ENCODE data around the gene NKPD1. TPM values are rescaled to one million over a fixed set of nuclear protein-coding genes. Genes with fewer than 3 reads are reported as not detected.

The NKPD1 gene
- total and polyA plus RNA-seq, 9 of the 15 experiments (the other 6 are each of a cell fraction or from before 2014, with no cell fraction given), result 0.03 to 0.09 (median 0.04) TPM; not detected in 5

DNA sequence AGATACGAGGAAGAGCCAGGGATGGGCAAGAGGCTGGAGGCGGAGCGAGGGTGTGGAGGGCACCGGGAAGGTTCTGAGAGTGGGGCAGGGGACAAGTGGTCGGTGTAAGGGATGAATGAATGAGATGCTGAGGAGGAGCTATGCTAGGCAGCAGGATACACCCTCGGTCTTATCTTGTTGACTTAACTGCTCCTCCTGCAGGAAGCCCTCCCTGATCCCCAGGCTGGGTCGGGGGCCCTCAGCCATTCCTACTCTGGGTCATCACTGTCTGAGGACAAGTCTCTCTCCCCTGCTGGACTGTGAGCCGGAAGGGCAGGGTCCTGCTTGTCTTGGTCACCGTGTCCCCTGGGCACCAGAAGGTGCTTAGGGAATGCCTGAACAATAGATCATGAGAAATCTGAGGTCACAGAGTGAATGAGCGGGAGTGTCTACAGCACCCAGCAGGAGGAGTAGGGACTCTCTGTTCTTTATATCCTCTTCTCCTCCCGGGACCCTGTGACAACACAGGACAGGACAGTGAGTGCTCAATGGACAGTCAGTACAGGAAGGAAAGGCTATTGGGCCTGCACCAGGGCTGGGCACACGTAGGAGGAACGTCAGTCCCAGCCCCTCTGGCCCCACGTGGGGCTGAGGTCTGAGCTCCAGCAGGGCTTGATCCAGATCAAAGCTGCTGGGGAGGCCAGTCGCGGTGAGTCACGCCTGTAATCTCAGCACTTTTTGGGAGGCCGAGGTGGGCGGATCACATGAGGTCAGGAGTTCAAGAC lies 6.5 kb downstream of the NKPD1 start (continued):
- TF ChIP-seq, protein P1, sequence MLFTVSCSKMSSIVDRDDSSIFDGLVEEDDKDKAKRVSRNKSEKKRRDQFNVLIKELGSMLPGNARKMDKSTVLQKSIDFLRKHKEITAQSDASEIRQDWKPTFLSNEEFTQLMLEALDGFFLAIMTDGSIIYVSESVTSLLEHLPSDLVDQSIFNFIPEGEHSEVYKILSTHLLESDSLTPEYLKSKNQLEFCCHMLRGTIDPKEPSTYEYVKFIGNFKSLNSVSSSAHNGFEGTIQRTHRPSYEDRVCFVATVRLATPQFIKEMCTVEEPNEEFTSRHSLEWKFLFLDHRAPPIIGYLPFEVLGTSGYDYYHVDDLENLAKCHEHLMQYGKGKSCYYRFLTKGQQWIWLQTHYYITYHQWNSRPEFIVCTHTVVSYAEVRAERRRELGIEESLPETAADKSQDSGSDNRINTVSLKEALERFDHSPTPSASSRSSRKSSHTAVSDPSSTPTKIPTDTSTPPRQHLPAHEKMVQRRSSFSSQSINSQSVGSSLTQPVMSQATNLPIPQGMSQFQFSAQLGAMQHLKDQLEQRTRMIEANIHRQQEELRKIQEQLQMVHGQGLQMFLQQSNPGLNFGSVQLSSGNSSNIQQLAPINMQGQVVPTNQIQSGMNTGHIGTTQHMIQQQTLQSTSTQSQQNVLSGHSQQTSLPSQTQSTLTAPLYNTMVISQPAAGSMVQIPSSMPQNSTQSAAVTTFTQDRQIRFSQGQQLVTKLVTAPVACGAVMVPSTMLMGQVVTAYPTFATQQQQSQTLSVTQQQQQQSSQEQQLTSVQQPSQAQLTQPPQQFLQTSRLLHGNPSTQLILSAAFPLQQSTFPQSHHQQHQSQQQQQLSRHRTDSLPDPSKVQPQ (CRISPR knock-in tag; IDR thresholded peaks at IDR 0.05; ENCODE audit: borderline replicate concordance), result no peak
- TF ChIP-seq ESRRA (IDR thresholded peaks at IDR 0.05; ENCODE audit: borderline replicate concordance, low read depth) (peak; percentile 37; the same call in 1 of the 2 replicates), ZKSCAN1 (IDR thresholded peaks at IDR 0.05; ENCODE audit: low read depth, low read length) (no peak), ZNF57 (CRISPR knock-in tag; IDR thresholded peaks at IDR 0.05) (no peak), STAT5A (IDR thresholded peaks at IDR 0.05; ENCODE audit: borderline replicate concordance, low read length) (no peak), HLTF (IDR thresholded peaks at IDR 0.05) (no peak), ESRRB (CRISPR knock-in tag; IDR thresholded peaks at IDR 0.05; ENCODE audit: borderline replicate concordance) (no peak), RAD51 (IDR thresholded peaks at IDR 0.05; ENCODE audit: borderline replicate concordance, low read depth) (peak; percentile 76), POLR2H (tag; IDR thresholded peaks at IDR 0.05; ENCODE audit: low read depth) (no peak), ARID1B (IDR thresholded peaks at IDR 0.05) (peak; percentile 77), NFE2L1 (tag; IDR thresholded peaks at IDR 0.05; ENCODE audit: borderline replicate concordance, low read depth) (no peak), BRD4 (IDR thresholded peaks at IDR 0.05) (no peak), DPF2 (IDR thresholded peaks at IDR 0.05) (peak; percentile 90), SUPT5H (IDR thresholded peaks at IDR 0.05) (no peak)
- TF ChIP-seq, protein P2, sequence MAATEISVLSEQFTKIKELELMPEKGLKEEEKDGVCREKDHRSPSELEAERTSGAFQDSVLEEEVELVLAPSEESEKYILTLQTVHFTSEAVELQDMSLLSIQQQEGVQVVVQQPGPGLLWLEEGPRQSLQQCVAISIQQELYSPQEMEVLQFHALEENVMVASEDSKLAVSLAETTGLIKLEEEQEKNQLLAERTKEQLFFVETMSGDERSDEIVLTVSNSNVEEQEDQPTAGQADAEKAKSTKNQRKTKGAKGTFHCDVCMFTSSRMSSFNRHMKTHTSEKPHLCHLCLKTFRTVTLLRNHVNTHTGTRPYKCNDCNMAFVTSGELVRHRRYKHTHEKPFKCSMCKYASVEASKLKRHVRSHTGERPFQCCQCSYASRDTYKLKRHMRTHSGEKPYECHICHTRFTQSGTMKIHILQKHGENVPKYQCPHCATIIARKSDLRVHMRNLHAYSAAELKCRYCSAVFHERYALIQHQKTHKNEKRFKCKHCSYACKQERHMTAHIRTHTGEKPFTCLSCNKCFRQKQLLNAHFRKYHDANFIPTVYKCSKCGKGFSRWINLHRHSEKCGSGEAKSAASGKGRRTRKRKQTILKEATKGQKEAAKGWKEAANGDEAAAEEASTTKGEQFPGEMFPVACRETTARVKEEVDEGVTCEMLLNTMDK (IDR thresholded peaks at IDR 0.05; ENCODE audit: borderline replicate concordance, insufficient read depth, low read depth, low read length, poor library complexity, severe bottlenecking), result no peak
- TF ChIP-seq, protein P3, sequence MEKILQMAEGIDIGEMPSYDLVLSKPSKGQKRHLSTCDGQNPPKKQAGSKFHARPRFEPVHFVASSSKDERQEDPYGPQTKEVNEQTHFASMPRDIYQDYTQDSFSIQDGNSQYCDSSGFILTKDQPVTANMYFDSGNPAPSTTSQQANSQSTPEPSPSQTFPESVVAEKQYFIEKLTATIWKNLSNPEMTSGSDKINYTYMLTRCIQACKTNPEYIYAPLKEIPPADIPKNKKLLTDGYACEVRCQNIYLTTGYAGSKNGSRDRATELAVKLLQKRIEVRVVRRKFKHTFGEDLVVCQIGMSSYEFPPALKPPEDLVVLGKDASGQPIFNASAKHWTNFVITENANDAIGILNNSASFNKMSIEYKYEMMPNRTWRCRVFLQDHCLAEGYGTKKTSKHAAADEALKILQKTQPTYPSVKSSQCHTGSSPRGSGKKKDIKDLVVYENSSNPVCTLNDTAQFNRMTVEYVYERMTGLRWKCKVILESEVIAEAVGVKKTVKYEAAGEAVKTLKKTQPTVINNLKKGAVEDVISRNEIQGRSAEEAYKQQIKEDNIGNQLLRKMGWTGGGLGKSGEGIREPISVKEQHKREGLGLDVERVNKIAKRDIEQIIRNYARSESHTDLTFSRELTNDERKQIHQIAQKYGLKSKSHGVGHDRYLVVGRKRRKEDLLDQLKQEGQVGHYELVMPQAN (IDR thresholded peaks at IDR 0.05; ENCODE audit: borderline replicate concordance), result no peak
- TF ChIP-seq, protein P4, sequence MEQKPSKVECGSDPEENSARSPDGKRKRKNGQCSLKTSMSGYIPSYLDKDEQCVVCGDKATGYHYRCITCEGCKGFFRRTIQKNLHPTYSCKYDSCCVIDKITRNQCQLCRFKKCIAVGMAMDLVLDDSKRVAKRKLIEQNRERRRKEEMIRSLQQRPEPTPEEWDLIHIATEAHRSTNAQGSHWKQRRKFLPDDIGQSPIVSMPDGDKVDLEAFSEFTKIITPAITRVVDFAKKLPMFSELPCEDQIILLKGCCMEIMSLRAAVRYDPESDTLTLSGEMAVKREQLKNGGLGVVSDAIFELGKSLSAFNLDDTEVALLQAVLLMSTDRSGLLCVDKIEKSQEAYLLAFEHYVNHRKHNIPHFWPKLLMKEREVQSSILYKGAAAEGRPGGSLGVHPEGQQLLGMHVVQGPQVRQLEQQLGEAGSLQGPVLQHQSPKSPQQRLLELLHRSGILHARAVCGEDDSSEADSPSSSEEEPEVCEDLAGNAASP (IDR thresholded peaks at IDR 0.05), result no peak
- TF ChIP-seq, protein P5, sequence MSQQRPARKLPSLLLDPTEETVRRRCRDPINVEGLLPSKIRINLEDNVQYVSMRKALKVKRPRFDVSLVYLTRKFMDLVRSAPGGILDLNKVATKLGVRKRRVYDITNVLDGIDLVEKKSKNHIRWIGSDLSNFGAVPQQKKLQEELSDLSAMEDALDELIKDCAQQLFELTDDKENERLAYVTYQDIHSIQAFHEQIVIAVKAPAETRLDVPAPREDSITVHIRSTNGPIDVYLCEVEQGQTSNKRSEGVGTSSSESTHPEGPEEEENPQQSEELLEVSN (IDR thresholded peaks at IDR 0.05; ENCODE audit: borderline replicate concordance in 1 of 2, extremely low read depth in 1 of 2, insufficient read depth in 1 of 2, insufficient read length in 1 of 2, low read depth in 1 of 2, low read length in 1 of 2, poor library complexity in 1 of 2, severe bottlenecking in 1 of 2), result no peak

Measured in K562 (cell line).